Stimulated activated CD4-positive, alpha-beta T cell treated with anti-CD3 and anti-CD28 coated beads, Interleukin-12 subunit alpha, Interleukin-12 subunit beta, amount 100 ng/mL, for 48 hours (primary cell): ENCODE measurements around the gene FBXW2.

ENCODE experiments used
- DNase-seq, 3 donors: peaks; one replicate each; pipeline ENCODE4 v3.0.0-alpha.2; 2020; ENCODE audit warnings: low read depth in 2 of 3, low spot score in 1 of 3

FBXW2 gene

DNA sequence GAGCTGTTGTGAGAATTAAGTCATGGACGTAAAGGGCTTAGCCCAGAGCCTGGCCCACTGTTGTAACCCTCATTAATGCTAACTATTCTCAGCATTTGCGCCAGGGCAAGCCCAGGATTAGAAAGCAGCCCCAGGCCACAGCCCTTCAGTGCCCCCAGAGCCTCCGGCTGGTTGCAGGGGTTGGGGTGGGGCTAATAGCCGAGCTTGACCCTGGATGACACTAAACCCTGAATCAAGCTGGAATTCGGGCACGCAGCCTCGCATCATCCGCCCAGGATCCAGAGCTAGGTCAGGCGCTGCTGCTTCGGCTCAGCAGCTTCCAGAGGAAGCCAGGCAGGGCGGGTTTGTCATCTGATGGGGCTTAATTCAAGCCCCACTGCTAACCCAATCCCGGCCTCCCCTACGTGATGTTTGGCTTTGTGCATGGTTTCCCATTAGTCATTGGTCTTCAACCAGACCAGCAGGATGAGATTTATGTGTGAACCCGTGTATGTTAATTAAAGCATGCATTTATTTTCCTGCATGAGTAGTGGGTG lies 77.8 kb downstream of the FBXW2 start:
- no peak for DNase-seq

DNA sequence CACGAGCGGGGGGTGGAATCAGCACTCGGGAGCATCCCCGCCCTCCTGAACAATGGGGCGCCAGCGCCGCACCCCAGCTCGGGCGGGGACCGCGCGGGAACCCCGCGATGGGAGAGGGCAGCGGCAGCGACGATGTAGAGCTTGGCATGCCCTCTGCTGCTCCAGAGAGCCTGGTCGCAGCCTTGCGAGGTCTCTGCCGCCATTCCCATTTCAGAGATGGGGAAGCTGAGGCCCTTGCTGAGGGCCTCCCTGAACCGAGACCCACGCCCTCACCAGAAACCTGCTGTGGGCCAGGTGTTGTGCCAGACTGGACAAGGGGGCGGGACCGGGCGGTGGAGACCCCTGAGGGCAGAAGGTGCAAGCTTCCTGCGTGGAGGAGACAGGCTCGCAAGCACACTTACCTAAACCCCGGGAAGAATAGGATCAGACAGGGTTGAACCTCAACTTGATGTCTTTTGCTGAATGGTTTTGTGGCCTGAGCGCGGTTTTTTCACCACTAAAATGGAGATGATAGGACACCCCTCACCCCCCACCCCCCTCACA lies 78.3 kb downstream of the FBXW2 start:
- DNase-seq: no peak

DNA sequence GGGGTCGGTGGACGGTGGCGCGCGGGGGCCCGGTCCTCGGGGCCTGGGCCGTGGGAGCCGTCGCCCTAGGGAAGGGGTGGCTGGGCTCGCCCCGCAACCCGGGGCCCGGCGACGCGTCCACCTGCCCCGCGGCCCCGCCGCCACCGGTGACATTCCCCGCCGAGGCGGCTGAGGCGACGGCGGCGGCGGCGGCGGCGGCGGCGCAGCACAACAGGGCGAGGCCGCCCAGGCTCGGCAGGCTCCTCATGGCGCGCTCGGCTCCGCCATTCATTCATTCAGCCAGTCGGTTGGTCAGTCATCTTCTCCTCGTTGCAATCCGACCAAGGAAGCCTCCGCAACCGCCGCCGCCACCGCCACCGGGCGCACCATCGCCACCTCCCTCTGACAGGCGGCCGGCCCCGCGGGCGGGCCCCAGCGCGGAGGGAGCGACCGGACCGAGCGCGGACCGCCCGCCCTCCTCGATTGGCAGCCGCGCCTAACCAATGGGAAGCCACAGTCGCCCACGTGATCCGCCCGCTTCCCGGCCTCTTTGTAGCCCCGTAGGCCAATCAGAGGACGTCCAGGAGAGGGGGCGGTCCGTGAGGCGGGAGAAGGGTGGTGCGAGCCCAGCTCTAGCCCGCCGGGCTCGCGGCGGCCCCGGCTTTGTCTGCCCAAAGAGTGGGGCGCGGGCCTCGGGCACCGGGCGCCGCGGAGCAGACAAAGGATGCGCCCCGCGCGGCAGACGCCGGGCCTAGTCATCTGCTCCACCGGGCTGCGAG lies 78.9 kb downstream of the FBXW2 start, which contains the start of gene MEGF9:
TSS of gene MEGF9 (minus strand) at position 383 of the 758 bp plus-strand sequence. CDS start at position 271, 112 bp downstream.
- DNase-seq: peak; percentile 92 to 96 (median 94)

DNA sequence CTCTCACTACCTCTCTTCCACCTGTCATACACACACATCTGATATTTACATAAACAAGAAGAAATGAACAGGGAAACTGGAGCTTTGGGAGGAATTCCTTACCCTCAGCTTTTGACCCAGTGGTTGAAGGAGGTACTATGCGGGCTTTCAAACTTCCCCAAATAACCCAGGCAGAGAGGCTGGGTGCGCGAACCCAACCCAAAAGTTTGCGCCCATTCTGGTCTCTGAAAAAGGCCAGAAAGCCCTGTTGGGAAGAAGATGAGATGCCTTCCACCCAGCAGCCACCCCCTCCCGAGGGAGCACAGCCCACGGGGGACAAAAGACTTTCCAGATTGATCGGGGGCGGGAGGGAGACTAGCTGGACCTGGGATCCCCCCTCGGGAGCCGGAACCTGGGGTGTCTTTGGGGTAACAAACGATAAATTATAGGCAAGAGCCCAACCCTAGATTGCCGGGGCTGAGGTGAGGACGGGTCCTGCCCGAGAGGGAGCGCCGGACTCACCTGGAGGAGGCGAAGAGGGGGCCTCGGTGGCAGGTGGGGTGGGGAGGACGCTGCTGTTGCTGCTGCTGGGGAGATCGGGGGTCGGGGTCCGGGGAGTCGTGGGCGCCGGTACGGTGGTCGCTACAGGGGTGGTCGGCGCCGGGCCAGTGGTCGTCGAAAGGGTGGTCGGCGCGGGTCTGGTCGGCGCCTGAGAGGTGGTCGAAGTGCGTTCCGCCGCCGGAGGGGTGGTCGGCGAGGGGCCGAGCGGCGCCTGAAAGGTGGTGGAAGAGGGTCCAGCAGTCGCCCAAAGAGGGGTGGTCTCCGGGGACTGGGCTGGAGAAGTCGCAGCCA lies 79.7 kb downstream of the FBXW2 start:
- DNase-seq: no peak

DNA sequence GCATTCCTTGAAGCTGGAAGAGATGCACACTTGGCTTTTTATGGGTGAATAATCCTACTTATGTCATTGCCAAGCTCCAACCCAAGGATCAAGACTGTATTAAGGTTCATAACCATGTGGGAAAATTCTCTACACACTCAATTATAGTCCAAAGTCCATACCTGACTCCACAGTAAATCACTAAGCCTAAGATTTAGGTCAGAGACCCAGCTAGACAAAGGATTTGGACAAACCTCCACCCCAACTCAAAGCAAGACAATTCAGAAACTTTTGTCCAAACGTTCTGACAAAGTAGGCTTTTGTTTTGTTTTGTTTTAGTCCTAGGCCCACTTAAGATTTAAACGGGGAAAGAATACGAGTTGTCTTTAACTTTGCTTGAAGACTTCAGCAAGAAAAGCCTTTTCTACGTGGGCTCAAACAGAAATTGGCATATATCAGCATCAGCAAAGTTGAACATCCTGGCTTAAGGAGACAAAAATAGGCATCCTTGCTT lies 80.6 kb downstream of the FBXW2 start:
- no peak for DNase-seq

DNA sequence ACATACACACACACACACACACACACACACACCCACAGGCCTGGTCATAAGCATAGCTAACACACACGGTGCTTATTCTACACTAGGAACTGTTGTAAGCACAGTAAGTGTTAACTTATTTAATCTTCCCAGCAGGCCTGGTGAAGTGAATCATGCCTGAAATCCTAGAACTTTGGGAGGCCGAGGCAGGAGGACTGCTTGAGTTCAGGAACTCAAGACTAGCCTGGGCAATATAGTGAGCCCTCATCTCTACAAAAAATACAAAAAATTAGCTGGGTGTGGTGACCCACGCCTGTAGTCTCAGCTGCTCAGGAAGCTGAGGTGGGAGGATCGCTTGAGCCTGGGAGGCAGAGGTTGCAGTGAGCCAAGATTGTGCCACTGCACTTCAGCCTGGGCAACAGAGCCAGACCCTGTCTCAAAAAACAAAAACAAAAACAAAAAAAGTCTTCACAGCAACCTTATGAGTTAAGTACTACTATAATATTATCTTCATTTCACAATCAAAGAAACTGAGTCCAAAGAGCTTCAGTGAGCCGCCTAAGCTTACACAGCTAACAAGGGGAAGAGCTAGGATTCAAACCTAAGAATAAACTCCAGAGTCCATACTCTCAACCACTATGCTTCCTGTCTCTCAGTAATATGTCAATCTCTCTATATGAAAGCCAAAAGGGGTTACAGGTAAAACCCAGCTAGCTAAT lies 81.2 kb downstream of the FBXW2 start:
- DNase-seq: no peak

DNA sequence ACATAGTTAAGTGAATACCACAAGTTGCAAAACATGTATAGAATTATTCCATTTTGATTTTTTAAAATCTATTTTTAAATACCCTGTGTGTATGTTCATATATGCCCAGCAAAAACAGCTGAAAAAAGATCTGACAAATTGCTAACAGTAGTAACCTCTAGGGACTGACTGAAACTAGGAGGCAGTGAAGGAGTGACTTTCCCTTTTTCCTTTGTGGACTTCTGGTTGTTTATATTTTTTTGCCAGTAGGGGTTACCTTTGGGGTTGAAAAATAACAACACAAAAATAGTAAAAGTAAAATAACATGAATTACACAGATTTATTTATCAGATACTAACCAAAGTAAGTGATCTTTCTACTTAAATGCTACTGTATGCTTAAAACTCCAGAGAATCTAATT lies 81.9 kb downstream of the FBXW2 start:
- no peak for DNase-seq

DNA sequence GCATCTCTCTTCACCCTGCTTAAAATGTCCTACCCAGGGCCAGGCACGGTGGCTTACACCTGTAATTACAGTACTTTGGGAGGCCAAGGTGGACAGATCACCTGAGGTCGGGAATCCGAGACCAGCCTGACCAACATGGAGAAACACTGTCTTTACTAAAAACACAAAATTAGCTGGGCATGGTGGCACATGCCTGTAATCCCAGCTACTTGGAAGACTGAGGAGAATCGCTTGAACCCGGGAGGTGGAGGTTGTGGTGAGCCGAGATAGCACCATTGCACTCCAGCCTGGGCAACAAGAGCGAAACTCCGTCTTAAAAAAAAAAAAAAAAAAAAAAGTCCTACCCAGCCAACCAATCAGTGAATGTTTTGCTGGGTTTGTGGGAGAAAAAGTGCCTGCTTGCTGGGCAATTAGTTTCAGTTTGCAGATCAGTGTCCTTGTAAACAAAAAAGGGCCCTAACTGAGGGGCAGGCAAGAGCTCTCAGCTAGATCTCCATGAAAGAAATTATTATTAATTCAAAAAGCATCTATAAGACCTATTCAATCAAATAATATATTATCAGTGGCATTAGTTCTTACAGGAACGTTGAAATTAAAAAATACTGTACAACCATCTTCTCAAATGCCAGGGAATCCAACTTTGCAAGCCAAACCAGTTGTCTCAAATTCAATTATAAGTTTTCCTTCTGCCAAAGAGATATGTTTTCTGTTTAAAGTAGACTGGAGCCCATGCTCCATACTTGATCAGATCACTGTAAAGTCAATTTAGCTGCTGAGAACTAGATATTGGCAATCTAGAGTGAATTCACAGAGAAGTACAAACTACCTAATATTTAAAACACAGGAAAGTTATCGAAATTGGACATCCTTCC lies 82.9 kb downstream of the FBXW2 start:
- DNase-seq: no peak

DNA sequence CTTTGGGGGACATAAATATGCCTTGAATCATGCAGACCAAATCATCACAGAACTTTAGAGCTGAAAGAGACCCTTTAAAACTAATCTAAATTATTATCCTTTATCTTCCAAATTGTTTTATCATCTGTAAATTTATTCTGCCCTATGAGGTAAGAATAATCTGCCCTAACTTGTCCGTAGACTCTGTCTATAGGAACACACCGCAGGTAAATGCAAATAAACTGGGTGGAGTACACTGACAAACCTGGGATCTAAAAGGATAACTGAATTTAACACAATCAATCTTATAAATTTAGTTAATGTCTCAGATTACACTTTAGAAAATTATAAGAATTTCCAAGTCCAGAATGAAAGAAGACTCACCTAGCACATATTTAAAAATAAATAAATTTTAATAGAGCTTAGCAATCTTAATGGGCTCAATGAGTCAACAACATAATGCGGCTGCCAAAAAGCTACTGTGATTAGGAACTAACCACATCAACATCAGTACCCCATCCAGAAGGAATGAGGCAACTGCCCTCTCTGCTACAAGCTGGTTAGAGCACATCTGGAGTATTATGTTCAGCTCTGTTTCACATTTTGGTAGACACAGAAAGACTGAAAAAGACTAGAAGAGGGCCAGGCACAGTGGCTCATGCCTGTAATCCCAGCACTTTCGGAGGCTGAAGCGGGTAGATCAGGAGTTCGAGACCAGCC lies 84.5 kb downstream of the FBXW2 start:
- DNase-seq: no peak

DNA sequence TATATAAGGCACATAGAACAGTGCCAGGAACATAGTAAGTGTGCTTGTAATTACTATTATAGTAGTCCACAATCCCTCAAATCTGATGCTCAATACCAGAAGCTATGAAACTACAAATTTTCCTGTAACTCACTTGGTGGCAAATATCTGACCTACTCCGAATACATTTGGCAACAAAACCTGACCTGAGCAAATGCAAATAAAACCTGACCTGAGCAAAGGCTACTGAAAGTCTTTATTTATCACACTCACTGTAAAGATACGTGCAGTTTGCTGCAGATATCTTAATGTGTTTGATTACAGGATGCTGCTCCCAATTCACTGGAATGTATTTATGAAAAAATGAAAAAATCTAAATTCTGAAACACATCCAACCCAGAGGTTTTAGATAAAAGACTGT lies 86.0 kb downstream of the FBXW2 start:
- no peak for DNase-seq
